LoVo (cell line): Measurements from ENCODE around the gene BRD4.

Source experiments
- DNase-seq: peaks from one replicate; pipeline ENCODE4 v3.0.0-alpha.2; 2016; ENCODE audit warnings: low spot score

BRD4 gene

DNA sequence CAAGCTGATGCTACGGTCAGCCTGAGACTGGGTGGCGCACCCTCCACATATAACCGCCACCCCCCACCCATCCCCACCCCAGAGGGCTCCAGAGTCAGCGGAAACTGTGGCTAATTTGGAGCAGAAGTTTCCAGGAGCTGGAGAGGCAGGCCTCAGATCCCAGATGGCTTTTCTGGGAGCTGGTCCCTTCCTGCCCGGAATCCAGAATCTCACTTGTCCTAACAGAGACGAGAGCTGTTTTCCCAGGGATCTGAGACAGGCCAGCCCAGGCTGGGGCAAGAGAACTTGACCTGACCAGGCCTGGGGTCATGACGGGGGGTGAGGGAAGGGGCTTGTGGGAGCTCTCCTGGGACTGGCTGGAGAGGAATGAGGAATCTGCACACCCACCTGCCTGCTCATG is 106.6 kb downstream of the BRD4 start:
- DNase-seq = no peak

DNA sequence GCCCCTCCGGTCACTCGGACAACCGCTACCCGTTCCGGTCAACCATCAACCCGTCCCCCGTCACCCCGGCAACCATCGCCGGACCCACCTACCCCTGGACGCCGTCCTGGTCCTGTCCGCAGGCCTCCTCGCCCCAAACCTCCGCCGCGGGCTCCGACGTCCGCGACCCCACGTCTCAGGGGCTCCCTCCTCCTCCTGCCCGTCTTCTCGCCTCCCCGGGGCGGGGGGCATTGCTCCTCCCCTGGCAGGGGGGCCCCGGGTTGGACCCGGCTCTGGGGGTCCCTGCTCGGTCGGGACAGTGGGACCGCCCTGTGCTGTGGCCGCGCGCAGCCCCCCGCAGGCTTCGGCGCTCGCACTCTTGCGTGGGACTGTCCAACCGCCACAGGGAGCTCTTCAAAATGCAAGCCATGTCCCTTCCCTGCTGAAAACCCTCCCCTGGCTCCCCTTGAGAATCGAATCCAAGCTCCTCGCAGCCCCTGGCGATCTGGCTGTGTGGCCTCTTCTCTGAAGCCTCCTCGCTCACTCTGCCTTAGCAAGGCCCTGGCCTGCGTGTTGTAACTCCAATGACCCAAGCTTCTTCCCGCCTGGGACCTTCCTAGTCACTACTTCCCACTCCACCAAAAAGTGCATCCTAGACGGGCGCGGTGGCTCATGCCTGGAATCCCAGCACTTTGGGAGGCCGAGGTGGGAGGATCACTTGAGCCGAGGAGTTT is 108.5 kb downstream of the BRD4 start:
- DNase-seq = no peak

DNA sequence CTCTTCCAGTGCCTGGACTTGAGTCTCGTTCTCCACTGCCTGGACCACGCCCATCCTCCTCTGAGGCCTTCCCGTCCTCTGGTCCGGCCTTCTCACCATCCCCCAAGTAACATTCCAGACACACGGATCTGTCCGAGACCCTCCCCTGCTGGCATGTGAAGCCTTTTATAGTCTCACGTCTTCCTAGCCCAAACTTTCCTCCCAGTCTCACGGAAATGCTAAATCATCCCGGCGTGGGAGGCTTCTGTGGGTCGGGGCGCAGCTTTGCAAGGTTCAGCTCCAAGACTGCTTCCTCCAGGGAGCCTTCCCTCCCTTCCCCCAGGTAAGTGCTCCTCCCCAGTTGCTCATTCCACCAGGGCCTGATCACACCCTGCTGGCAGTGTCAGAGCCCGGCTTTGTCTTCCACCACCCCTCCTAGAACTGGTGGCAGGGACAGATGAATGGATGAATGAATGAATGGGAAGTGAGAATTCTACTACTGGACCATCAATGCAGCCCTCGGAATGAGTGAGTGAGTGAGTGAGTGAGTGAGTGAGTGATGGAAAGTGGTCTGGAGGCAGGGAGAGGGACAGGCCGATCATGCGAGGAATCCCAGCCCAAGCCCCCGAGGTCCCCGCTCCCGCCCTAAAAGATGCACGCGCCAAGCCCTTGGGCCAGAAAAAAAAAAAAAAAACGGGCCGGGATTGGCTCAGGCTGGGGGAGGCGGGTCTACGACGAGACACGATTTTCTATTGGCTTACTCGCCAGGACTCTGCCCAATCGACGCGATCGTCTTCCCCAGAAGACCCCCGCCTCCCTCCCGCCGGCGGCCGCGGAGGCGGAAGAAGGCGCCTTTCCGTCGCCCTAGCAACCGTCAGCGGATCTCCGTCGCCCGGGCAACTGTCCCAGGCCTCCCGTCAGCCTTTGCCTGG is 109.3 kb downstream of the BRD4 start:
- no peak for DNase-seq

DNA sequence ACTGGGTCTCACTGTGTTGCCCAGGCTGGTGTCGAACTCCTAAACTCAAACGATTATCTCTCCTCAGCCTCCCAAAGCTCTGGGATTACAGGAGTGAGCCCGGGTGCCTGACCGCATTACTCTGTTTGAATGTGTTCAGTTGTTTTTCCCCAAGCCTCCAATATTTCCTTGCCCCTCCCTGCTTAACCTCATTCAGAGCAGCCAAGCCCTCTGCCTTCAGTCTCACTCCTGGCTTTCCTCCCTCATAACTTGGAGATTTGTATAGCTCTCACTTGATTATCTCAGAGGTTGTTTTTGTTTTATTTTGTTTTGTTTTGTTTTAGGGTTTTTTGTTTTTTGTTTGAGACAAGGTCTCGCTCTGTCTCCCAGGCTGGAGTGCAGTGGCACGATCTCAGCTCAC is 111.5 kb downstream of the BRD4 start:
- no peak for DNase-seq

DNA sequence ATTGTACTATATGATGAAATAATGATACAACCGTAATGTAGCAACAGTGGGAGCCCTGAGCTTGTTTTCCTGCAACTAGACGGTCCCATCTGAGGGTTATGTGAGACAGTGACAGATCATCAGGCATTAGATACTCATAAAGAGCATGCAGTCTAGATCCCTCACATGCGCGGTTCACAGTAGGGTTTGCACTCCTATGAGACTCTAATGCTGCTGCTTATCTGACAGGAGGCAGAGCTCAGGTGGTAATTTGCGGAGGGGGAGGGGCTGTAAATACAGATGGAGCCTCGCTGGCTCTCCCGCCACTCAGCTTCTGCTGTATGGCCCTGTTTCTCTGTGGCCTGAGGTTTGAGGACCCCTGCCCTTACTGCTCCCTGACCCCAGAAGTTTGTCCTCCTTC is 113.8 kb downstream of the BRD4 start:
- no peak for DNase-seq

DNA sequence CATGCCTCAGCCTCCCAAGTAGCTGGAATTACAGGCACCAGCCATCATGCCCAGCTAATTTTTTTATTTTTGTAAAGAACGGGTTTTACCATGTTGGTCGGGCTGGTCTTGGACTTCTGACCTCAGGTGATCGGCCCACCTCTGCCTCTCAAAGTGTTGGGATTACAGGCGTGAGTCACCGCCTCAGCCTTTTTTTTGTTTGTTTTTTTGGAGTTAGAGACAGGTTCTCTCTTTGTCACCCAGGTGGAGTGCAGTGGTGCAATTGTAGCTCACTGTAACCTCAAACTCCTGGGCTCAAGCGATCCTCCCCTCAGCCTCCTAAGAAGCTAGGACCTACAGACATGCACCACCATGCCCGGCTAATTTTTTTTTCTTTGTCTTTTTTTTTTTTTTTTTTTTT is 116.0 kb downstream of the BRD4 start:
- DNase-seq = peak; percentile 54

DNA sequence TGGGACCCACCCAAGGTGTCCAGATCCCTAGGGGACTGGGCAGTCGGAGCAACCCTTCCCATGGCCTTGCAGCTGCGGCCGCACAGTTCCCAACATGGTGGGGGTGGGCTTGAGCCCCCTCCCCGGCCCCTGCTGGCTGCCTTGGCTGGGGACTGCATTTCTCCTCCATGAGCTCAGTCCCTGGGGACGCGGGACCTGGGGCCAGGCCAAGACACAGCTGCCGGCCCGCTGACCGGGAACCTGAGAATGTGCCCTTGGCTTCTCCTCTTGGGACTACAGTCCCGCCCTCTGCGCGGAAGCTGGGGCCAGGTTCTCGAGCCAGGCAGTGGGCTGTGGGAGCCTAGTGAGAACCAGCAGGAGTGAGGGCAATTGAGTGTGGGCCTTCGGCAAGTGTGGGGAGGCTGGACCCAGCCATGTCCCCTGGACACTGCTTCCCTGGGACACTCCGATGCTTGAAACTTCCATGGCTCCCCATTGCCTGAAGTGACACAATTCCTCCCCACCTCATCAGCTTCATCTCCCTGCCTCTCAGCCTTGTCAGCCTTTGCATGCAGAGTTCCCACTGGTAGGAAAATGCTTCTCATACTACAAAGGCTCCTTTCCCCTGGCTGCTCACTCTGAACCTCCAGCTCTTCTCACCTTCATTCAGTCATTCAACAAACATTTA is 118.5 kb downstream of the BRD4 start:
- no peak for DNase-seq

DNA sequence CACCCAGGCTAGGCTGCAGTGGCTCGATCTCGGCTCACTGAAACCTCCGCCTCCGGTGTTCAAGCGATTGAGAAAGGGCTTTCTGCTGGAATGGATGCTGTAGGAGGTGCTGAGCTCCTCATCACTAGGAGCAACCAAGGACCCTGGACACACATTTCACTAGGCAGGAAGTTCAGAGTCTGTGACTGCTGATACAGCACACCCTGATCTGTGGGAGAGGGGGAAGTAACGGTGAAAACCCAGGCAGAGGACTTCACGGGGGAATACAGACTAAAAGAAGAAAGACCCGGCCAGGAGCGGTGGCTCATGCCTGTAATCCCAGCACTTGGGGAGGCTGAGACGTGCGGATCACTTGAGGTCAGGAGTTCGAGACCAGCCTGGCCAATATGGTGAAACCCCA is 119.6 kb downstream of the BRD4 start:
- DNase-seq = no peak

DNA sequence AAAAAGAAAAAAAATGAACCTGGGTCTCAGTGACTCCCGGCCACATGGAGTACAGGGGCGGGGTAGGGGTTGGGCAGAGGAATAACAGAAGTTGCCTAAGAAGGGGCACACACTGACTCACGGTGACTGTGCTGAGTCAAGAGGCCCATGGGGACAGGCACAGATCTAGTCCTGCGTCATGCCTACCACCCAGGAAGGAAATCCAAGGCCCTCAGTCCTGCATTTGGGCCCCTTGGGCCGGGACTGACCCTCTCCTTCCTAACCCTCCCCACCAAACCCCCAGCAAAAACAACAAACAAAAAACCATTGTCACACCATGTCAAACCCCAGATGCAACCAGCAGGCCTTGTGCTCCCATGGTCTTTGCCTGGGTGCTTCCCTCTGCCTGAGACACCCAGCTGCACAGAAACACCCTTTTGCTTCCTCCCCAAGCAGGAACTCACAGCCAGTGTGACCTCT is 122.0 kb downstream of the BRD4 start:
- peak; percentile 73 for DNase-seq

DNA sequence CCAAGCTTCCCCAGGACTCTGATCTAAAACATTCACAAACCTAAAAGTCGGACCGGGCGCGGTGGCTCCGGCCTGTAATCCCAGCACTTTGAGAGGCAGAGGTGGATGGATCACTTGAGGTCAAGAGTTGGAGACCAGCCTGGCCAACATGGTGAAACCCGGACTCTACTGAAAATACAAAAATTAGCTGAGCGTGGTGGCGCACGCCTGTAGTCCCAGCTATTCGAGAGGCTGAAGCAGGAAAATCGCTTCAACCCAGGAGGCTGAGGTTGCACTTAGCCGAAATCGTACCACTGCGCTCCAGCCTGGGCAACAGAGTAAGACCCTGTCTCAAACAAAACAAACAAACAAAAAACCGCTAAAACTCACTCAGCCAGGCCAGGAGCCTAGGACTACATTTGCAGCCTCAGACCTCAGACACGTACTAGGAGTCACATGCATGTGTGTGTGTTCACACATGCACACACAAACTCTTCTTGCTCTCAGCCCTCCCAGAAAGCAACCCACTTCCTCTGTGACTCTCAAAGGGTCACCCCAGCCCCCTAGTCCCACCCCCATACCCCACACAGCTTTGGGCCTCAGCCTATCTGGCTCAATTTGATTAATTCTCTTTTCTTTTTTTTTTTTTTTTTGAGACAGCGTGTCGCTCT is 130.8 kb downstream of the BRD4 start:
- no peak for DNase-seq

DNA sequence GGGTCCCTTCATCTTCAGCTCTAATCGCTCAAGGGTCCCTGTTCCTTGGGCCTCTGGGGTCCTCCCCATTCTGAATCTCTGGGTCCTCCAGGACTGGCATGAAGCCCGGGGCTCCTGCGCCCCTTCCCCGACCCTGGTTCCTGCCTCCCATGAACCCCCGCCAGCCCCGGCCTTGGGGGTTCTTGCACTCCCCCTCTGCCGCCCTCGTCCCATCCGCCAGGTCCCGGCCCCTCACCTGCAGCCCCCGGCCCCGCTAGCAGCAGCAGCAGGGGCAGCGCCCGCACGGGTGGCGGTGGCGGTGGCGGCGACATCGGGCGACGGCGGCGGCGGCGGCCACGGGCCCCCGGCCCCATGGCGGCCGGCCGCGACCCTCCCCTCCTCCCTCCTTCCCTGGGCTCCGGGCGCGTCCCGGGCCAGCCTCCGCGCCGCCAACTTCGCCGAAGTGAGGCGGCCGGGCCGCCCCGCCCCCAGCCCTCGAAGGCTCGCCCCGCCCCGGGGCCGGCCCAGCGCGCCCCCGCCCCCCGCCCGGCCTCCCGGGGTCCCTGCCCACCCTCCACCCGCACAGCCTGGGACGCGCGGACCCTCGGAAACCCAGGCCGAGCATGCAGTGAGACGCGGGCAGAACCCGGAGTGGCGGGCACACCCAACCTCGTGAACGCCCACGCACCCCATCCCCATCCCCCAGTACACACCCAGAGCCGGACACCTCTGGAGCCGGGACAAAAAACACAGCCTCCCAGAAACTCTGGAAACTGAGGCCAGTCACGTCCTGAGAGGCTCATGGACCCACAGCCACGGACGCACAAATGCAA is 131.6 kb downstream of the BRD4 start, which contains the start of gene NOTCH3:
Gene NOTCH3 (minus strand): TSS at position 443 of the 812 bp plus-strand sequence. CDS start 90 bp downstream, at position 353.
- no peak for DNase-seq

DNA sequence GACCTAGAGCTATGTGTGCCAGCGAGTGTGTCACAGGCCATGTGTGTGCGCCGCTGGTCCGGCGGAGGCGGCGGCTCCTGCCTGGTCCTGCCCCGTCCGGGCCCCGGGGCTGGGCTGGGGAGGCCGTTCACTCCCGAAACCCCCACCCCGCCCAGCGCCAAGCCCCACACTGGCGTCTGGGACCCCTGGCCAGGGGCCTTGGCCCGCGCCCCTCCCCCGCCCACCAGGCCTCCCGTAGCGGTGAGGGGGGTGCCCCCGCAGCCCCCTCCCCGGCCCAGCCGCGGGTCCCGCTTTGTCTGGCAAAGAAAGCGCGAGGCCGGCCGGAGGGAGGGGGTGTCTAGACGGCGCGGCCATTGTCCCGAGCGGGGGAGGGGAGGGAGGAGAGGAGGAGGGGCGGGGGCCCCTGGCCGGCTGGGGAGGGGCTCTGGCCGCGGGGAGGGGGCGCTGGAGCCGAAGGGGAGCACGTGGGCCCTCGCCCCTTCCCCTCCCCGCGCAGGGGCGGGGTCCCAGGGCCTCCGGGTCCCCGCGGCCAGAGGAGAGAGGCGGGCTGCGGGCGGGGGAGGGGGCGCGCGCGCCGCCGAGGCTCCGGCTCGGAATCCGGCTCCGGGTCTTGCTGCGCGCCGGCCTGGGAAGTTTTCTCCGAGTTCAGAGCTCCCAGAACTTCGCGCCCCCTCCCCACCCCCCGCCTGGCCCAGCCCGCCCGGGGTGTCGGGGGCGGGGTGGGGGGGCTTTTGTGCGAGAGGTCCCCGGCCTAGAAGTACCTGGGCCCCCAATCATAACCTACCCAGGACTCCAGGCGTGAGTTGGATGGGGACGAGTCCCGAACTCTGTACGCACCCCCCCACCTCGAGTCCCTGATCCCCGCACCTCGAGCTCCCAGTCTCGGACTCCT is 132.4 kb downstream of the BRD4 start:
- no peak for DNase-seq

DNA sequence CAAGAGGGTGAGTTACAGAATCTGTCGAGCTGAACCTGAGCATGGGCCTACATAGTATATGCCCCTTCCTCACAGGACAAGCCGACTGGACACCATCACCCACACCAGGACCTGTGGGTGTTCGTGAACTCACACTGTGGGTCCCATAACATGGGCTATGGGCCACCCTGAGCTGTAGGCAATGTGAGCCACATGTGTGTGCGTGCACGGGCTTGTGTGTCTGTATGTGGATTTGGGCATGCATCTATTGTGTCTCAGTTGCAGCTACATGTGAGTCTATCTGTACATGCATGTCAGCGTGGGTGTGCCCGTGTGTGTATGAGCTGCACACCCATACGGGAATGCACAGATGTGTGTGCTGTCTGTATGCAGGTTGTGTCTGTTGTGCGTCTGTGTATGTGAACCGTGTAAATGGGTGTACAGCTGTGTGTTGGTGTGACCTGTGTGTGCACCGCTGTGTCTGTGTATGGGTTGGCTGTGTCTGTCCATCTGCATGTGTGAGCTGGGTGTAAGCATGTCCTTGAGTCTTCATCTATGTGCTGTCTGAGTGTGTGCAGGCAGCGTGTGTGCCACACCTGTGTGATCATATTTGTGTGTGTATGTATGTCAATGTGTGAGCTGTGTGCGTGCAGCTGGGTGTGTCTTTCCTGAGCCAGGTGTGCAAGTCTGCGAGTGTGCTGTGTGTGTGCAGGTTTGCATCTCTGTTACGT is 133.2 kb downstream of the BRD4 start:
- DNase-seq = no peak

DNA sequence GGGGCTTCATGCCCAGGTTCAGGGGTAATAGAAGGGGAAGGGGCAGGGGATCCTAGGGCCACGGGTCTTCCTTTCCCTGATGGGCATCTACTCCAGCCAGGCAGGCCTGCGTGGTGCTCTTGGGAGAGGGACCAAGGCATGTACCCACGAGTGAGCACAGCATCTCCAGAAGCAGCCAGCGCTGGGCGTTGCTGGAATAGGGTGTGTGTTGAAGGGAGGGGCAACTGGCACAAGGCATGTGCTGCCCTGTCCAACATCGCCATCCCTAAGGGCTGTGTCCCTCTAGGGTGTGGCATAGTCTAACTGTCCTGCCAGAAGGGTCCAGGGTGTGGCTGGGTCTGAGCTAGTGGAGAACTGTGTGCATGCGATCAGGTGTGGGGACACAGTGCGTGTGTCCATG is 134.4 kb downstream of the BRD4 start:
- DNase-seq = no peak

DNA sequence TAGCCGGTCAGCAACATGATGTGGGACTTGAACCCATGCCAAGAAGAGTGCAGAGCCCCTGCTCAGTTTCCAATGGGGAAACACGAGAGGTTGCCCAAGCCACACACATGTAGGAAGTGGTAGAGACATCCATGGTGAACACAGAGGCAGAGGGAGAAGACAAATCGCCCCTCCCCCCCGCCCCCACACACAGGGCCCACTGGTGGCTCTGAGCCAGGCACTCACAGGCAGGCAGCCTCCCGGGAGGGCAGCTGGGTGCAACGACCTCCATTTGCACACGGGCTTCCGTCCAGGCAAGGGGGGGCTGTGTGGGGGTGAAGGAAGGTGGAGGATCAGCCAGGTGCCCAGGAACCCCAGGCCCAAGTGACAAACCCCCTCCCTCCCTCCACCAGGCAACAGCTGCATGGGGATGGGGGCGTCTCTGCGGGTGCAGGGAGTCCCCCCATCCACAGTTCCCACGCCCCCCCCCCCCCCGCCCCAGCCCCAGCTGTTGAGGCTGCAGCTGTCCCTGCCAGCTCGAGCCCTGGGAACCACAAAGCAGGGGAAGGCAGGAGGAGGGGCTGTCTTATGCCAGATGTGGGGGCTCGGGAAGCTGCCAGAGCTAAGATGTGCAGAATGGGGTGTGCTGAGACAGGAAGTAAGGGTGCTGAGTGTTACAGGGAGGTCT is 134.9 kb downstream of the BRD4 start:
- DNase-seq = no peak

DNA sequence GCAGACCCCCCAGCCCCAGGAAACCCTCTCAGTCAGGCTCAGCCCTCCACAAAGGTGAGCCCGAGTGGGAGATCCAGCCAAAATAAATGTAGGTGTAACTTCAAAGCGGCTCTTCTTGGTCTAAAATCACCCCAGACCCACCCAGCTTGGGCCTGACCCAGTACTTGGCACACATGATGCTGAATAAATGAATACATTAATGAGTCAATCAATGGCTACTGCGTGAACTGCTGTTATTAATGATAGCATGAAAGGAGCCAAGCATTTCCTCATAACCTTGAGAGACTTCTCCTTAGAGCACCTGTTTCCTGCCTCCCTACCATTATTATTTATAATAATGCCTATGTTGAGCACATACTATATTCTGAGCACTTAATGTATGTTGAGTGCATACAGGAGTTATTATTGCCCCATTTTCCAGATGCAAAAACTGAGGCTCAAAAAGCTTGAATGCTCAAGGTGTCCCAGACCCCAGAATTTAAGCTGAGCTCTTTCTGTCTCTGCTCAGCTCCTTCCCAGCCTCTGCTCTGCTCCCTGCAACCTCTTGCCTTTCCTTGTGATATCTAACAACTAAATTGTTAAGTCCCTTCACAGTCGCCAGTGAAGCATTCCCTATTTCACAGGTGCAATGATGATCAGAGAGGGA is 135.9 kb downstream of the BRD4 start:
- no peak for DNase-seq

DNA sequence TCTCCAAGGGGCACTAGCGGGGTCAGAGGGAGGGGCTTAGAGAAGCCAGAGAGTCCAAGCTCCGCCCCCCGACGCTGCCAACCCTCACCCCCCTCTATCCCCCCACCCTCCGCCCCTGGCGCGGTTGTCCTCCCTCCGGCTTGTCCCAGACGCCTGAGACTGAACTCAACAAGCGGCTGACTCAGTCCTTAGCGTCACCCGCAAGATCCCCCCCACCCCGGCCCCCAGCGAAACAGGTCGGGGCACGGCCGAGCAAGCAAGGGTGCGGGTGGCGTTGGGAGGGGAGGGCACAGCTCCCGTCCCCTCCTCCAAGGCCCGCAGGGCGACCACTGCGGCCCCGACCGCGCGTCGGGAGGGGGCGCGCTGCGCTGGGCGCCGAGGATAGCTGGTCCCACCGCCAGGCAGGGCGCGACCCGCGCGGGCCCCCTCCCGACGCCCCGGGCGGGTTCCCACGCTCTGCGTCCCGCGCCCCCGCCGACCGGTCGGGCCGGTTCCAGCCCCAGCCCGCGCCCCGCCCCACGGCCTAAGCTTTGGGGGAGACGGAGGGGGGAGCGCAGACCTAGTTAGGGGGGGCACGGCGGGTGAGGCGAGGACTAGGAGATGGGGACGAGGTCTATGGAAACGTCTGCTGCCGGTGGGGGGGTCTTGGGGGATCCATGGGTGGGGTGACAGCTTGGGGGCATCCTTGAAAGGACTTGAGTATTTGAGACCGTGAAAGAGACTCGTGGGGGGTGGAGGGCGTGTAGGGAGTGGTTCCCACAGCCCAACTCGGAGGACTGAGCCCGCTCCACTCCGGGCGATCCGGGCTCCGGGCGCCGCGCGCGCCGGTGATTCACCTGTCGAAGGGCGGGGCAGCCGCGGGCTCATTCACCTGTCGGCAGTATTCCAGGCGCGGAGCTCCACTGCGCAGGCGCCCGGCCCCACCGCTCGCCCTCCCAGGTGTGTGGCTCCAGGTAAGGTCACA is 136.7 kb downstream of the BRD4 start:
- DNase-seq = peak; percentile 91
